Esophagus squamous epithelium (tissue), 5 donors: Measurements from ENCODE around the gene PLXNC1. TPM values are rescaled to one million over a fixed set of nuclear protein-coding genes. Genes with fewer than 3 reads are reported as not detected.
A peak's percentile ranks its signal among the peaks of the same experiment; 100 is the strongest.

Source experiments
- DNase-seq: peaks from one replicate; lab custom pipeline; 2025; lab: John Stamatoyannopoulos, UW
- H3K27ac ChIP-seq, 4 donors: fragments of 200-600 bp; sonication (generic); one replicate each; pipeline ENCODE4 v1.5.1; 2016 to 2019; ENCODE audit warnings: mild to moderate bottlenecking in 1 of 4
- H3K27me3 ChIP-seq, 4 donors: fragments of 200-600 bp; sonication (generic); 1 replicate in 3 of 4; 2 replicates in 1 of 4; pipeline versions ENCODE4 v1.5.1 to v1.6.0; 2017 to 2021; ENCODE audit warnings: antibody characterized with exemption in 1 of 4
- H3K36me3 ChIP-seq, 3 donors: fragments of 200-600 bp; sonication (generic); one replicate each; pipeline ENCODE4 v1.5.1; 2016 to 2019
- H3K4me1 ChIP-seq, 3 donors: fragments of 200-600 bp; sonication (generic); one replicate each; pipeline ENCODE4 v1.5.1; 2017 to 2019
- H3K4me3 ChIP-seq, 4 donors: fragments of 200-600 bp; sonication (generic); 1 replicate in 3 of 4; 2 replicates in 1 of 4; pipeline ENCODE4 v1.5.1; 2016 to 2019; ENCODE audit warnings: mild to moderate bottlenecking in 2 of 4, moderate library complexity in 1 of 4
- H3K9me3 ChIP-seq, 3 donors: fragments of 200-600 bp; sonication (generic); one replicate each; pipeline ENCODE4 v1.5.1; 2016 to 2019
- CTCF ChIP-seq, 6 experiments: fragments of 450-650 bp in 4 of 6; fragments of 200-600 bp in 2 of 6; sonication (generic) in 2 of 6; IDR thresholded peaks; one replicate each; pipeline ENCODE4 v1.5.1; 2016 to 2019; ENCODE audit warnings: antibody characterized with exemption in 6 of 6, mild to moderate bottlenecking in 4 of 6, moderate library complexity in 4 of 6
- POLR2A ChIP-seq, 4 donors: fragments of 450-650 bp; IDR thresholded peaks; one replicate each; pipeline ENCODE4 v1.6.1; 2017; ENCODE audit warnings: antibody characterized with exemption in 4 of 4, mild to moderate bottlenecking in 4 of 4, moderate library complexity in 3 of 4
- WGBS, 2 donors: methylation state at CpG; one replicate each; pipeline ENCODE4 v1.1.5; 2018; 5-methylcytosine and 5-hydroxymethylcytosine counted together
- intact Hi-C: fragments of 100-400 bp; cut with DNase I; formaldehyde crosslinking; loops from one replicate; pipeline ENCODE4 v1.15.0; 2022
- total RNA-seq, 4 donors: library from RNA; depleted of rRNA; stranded (reverse); fragments of >200 nt; gene quantifications; one replicate each; pipeline ENCODE4 v1.1.0, GENCODE V29; 2016
- donor health status: DM: yes; HTN: yes; CAD: no.

Gene PLXNC1
- total RNA-seq, 4 donors from 2014 or later = 1.0 to 6.7 (median 2.6) TPM

- no peaks in the 10 kb centered on the region for H3K4me1 ChIP-seq
- no peak overlapping the region for H3K27ac ChIP-seq
- TF ChIP-seq POLR2A (IDR thresholded peaks at IDR 0.05) (no peak), CTCF (IDR thresholded peaks at IDR 0.05) (no peak)
- no peaks in the 10 kb centered on the region for H3K9me3 ChIP-seq
- WGBS, 2 donors = 67 to 78% methylated on average over 12 of the region's 12 CpGs
- H3K36me3 ChIP-seq = no peaks in the 10 kb centered on the region
- no peak overlapping the region for H3K4me3 ChIP-seq
- peaks cover 0 to 33% (median 0%) of the 10 kb centered on the region in 4 donors for H3K27me3 ChIP-seq
- DNase-seq = no peak
- intact Hi-C loops = no loop called here
Observed at GRCh38 chr12:94127239-94128131, 20.9 kb upstream of the PLXNC1 start.

GRCh38 chr12:94128280-94128679 lies 20.1 kb upstream of the PLXNC1 start:
- Histone ChIP-seq H3K4me1 (no peaks in the 10 kb centered on the region), H3K27ac (no peak overlapping the region), H3K9me3 (no peaks in the 10 kb centered on the region), H3K36me3 (no peaks in the 10 kb centered on the region), H3K4me3 (no peak overlapping the region), H3K27me3 (peaks cover 0 to 33% (median 0%) of the 10 kb centered on the region in 4 donors)
- DNase-seq = no peak
- intact Hi-C loops = no loop called here
- WGBS, 2 donors = 53 to 70% methylated on average over 4 of the region's 4 CpGs
- no peak for TF ChIP-seq POLR2A (IDR thresholded peaks at IDR 0.05)
- no peak for TF ChIP-seq CTCF (IDR thresholded peaks at IDR 0.05)

- Histone ChIP-seq H3K36me3 (no peaks in the 10 kb centered on the region), H3K27me3 (peaks cover 0 to 5% (median 0%) of the 10 kb centered on the region in 4 donors), H3K4me3 (no peak overlapping the region), H3K4me1 (no peaks in the 10 kb centered on the region), H3K9me3 (no peaks in the 10 kb centered on the region), H3K27ac (no peak overlapping the region)
- TF ChIP-seq POLR2A (IDR thresholded peaks at IDR 0.05) (no peak), CTCF (IDR thresholded peaks at IDR 0.05) (peak; percentile 56 to 77 (median 72))
- no peak for DNase-seq
- 23 to 26% methylated on average over 6 of the region's 6 CpGs for WGBS, 2 donors
- intact Hi-C loops = no loop called here
Observed at GRCh38 chr12:94133964-94134795, 14.2 kb upstream of the PLXNC1 start.

GRCh38 chr12:94135896-94136295 lies 12.5 kb upstream of the PLXNC1 start:
- Histone ChIP-seq H3K4me1 (no peaks in the 10 kb centered on the region), H3K27ac (no peak overlapping the region), H3K27me3 (peaks cover 0 to 4% (median 0%) of the 10 kb centered on the region in 4 donors), H3K9me3 (no peaks in the 10 kb centered on the region), H3K36me3 (no peaks in the 10 kb centered on the region), H3K4me3 (no peak overlapping the region)
- intact Hi-C loops = loop anchor here (5.0 kb wide), 1 partner anchor 396 kb away; no protein-coding TSS in a partner anchor
- no peak for DNase-seq
- WGBS, 2 donors = 100% methylated on average over 1 of the region's 1 CpG
- TF ChIP-seq POLR2A (IDR thresholded peaks at IDR 0.05) (no peak), CTCF (IDR thresholded peaks at IDR 0.05) (no peak)
